Bronchial epithelial cell (primary cell): ENCODE results near the gene RHD. TPM values are rescaled to one million over a fixed set of nuclear protein-coding genes. Genes with fewer than 3 reads are reported as not detected.
A peak's percentile ranks its signal among the peaks of the same experiment; 100 is the strongest.
"Not testable (repeated sequence)": the region's sequence is repeated elsewhere in the genome, so short reads cannot be mapped to it uniquely, and the experiment has no call there.

ENCODE experiments used
- DNase-seq: peaks from one replicate; pipeline ENCODE4 v3.0.0-alpha.2; 2010; ENCODE audit warnings: low read depth
- FAIRE-seq: peaks from 2 replicates; lab custom pipeline; 2011; peaks lifted over from hg19 to GRCh38; lab: Jason Lieb, UNC
- H3K27me3 ChIP-seq: 2 replicates; pipeline ENCODE4 v1.5.1; 2011; ENCODE audit warnings: low read length; ENCODE audit not compliant: control insufficient read depth, insufficient read depth
- H3K36me3 ChIP-seq: 2 replicates; pipeline ENCODE4 v1.5.1; 2011; ENCODE audit warnings: low read length; ENCODE audit not compliant: control insufficient read depth, insufficient read depth
- H3K4me3 ChIP-seq: 2 replicates; pipeline ENCODE4 v1.5.1; 2011; ENCODE audit warnings: mild to moderate bottlenecking, low read depth, low read length, control low read depth
- total RNA-seq: library from RNA; depleted of rRNA; stranded (reverse); fragments of >200 nt; gene quantifications from 2 replicates; pipeline ENCODE4 v1.2.1, GENCODE V29; 2014
- TF ChIP-seq, protein P1 (sequence below): IDR thresholded peaks from 2 replicates; pipeline ENCODE4 v1.5.1; 2011; ENCODE audit warnings: mild to moderate bottlenecking, moderate library complexity, low read length, control low read depth, inconsistent platforms; ENCODE audit not compliant: insufficient read depth, severe bottlenecking

Gene RHD
- not detected in 2 replicates for total RNA-seq

DNA sequence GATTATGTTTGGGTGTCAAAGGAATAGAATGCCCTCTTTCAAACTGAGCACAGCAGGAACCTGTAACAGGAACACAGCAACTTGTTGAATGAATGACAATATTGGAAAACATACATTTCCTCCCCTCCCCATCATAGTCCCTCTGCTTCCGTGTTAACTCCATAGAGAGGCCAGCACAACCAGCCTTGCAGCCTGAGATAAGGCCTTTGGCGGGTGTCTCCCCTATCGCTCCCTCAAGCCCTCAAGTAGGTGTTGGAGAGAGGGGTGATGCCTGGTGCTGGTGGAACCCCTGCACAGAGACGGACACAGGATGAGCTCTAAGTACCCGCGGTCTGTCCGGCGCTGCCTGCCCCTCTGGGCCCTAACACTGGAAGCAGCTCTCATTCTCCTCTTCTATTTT, at the start of gene RHD:
Gene RHD (plus strand): TSS at position 272 of the 400 bp plus-strand sequence. CDS start 39 bp downstream, at position 311.
- H3K36me3 ChIP-seq, DNase-seq, H3K4me3 ChIP-seq, H3K27me3 ChIP-seq: not testable (repeated sequence)
- peak; percentile 52 for FAIRE-seq

DNA sequence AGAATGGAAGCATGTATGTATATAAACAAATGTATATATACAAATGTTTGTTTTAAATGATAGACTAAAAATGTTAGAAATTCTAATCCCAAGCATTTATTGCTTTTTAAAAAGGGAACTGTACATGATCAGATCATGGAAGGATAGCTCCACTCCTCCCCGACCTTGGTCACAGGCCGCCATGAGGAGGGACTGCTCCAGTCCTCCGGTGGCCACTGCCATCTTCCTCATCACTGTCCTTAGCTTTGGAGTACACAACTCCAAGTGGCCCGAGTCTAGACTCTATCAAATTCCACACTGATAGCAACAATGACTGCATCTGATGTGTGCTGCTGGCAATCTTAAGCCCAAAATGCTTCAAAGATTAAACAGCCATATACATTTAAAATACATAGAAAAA, 49.7 kb upstream of the RHD start:
- TF ChIP-seq, protein P1, sequence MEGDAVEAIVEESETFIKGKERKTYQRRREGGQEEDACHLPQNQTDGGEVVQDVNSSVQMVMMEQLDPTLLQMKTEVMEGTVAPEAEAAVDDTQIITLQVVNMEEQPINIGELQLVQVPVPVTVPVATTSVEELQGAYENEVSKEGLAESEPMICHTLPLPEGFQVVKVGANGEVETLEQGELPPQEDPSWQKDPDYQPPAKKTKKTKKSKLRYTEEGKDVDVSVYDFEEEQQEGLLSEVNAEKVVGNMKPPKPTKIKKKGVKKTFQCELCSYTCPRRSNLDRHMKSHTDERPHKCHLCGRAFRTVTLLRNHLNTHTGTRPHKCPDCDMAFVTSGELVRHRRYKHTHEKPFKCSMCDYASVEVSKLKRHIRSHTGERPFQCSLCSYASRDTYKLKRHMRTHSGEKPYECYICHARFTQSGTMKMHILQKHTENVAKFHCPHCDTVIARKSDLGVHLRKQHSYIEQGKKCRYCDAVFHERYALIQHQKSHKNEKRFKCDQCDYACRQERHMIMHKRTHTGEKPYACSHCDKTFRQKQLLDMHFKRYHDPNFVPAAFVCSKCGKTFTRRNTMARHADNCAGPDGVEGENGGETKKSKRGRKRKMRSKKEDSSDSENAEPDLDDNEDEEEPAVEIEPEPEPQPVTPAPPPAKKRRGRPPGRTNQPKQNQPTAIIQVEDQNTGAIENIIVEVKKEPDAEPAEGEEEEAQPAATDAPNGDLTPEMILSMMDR, result no peak
- H3K27me3 ChIP-seq, result no peaks in the 10 kb centered on the region
- no peak for DNase-seq
- peaks cover 4% of the 10 kb centered on the region for H3K36me3 ChIP-seq
- no peak overlapping the region for H3K4me3 ChIP-seq
- FAIRE-seq, result no peak

DNA sequence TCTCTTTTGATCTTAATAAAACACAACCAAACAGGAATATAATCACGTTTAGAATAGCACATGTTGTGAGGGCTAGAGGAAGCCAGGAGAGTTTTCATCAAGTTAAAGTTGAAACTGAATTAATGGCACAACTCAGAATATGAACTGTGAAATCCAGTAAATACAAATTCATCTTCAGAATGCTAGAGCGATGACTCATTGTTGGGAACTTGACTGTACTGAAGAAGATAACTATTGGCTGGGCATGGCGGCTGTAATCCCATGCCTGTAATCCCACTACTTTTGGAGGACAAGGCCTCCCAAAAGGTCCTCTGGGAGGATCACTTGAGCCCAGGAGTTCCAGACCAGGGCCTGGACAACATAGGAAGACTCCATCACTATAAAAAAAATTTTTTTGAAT, 48.8 kb upstream of the RHD start:
- no peak overlapping the region for H3K4me3 ChIP-seq
- DNase-seq (peak; percentile 28), FAIRE-seq (no peak)
- no peaks in the 10 kb centered on the region for H3K27me3 ChIP-seq
- TF ChIP-seq, protein P1, result no peak
- peaks cover 5% of the 10 kb centered on the region for H3K36me3 ChIP-seq

DNA sequence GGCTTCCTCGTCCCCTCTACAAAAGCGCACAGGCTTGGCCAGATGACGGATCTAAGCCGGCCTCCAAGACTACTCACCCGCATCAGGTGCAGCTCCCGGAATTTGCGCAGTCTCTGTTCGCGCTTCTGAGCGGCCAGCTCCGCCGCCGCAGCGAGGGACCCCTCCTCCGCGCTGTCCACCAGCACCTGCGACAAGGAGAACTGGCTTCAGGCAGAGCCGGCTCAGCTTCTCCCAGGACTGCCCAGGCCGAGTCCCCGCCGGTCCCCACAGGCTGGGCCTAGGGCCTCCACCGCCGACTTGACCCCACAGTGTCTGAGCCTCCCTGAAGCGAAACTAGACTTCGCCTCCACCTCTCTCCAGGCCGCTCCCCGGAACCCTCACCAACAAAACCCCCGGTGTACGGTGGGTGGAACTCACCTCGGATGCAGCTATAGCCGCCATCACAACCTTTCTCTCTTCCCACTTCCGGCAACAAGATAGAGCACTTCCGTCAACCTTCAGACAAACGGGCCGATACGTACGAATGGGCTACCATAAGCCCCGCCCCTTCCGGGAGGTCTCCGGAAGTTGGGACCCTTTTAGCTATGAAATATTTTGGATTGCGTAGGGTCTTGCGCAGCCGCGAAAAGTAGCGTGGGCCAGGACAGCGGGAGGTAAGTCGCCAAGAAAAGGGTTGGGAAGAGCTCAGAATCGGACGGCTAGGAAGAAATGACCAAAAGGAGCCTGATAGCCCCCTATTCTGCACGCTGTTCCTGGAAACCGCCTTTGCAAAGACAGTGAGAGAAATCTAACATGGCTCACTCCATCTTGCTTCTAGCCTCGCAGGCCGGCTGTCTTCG, 40.1 kb upstream of the RHD start, which contains the start of gene SYF2:
Gene SYF2 (minus strand): TSS at position 476 of the 839 bp plus-strand sequence. CDS start 35 bp downstream, at position 441.
- Histone ChIP-seq H3K4me3 (peak within 1 kb of the TSS; percentile 68), H3K27me3 (no peaks in the 10 kb centered on the region), H3K36me3 (peaks cover 4% of the 10 kb centered on the region)
- FAIRE-seq (no peak), DNase-seq (peak; percentile 74)
- TF ChIP-seq, protein P1, result no peak

DNA sequence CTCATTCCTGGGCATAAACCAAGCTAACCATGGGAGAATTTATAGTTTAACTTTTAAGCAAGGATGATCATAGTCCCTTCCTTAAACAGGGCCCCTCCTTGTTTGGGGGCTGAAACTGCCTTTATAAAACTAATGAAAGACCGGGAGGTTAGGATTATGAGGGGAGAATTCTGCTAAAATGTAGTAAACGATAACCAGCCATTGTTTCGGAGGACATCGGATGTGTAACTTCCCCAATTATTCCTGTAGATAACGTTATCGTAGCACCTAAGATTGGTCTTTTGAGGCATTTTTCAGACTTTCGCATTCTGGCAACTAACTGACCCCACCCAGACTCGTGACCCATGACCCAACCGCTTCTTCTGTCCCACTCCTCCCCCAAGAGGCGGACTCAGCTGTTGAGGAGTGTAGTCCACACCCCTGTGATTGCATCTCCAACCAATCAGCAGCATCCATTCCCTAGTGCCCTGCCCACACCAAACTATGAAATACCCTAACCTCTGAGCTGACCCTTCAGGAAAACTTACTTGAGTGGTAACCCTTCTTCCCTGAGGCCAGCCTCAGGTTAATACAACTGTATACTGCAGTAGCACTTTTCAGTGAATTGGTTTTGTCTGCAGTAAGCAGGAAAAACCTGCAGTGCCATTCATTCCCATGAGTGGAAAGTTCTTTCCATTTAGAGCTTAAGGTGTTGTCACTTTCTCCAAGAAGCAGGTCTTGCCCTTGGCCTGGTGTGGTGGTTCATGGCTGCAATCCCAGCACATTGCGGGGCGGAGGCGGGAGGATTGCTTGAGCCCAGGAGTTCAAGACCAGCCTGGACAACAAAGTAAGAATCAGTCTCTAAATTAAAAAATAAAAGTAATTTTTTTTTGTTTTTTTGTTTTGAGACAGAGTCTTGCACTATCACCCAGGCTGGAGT, 39.2 kb upstream of the RHD start:
- H3K27me3 ChIP-seq, result no peaks in the 10 kb centered on the region
- DNase-seq (peak; percentile 86), FAIRE-seq (no peak)
- TF ChIP-seq, protein P1, result no peak
- peaks cover 3% of the 10 kb centered on the region for H3K36me3 ChIP-seq
- H3K4me3 ChIP-seq, result peak overlapping the region; percentile 68

DNA sequence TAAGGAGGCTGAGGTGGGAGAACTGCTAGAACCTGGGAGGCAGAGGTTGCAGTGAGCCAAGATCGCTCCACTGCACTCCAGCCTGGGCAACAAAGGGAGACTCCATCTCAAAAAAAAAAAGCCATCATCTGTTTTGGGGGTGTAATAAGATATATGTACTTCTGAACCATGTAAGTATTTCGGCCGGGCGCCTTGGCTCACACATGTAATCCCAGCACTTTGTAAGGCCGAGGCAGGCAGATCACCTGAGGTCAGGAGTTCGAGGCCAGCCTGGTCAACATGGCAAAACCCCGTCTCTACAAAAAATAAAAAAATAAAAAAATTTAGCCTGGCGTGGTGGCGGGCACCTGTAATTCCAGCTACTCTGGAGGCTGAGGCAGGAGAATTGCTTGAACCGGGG, 36.9 kb upstream of the RHD start:
- not testable (repeated sequence) for H3K27me3 ChIP-seq, DNase-seq, FAIRE-seq, H3K4me3 ChIP-seq, H3K36me3 ChIP-seq

DNA sequence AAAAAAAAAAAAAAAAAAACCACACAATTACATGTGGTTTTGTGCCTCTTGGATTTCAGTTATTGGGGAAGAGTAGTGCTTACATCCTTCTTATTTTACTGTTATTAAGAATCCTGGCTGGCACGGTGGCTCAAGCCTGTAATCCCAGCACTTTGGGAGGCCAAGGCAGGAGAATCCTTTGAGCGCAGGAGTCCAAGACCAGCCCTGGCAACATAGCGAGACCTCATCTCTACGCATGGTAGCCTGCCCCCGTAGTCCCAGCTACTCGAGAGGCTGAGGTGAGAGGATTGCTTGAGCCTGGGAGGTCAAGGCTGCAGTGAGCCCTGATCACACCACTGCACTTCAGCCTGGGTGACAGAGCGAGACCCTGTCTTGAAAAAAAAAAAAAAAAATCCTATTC, 36.0 kb upstream of the RHD start:
- DNase-seq, H3K36me3 ChIP-seq, FAIRE-seq, H3K27me3 ChIP-seq, H3K4me3 ChIP-seq: not testable (repeated sequence)
